Posterior cingulate gyrus (tissue), 11 donors: ENCODE results near the gene TMOD2.

ENCODE experiments used
- DNase-seq, 10 donors: peaks; one replicate each; pipeline versions ENCODE4 v3.0.0 to v3.0.0-alpha.2; 2020 to 2021; ENCODE audit warnings: mixed read lengths in 3 of 10
- intact Hi-C: fragments of 100-400 bp; cut with DNase I; formaldehyde crosslinking; loops from one replicate; pipeline ENCODE4 v1.15.1; 2023

The TMOD2 gene

GRCh38 chr15:51846066-51846462 is 94.7 kb downstream of the TMOD2 start:
- intact Hi-C loops: no loop called here
- no peak for DNase-seq

DNA sequence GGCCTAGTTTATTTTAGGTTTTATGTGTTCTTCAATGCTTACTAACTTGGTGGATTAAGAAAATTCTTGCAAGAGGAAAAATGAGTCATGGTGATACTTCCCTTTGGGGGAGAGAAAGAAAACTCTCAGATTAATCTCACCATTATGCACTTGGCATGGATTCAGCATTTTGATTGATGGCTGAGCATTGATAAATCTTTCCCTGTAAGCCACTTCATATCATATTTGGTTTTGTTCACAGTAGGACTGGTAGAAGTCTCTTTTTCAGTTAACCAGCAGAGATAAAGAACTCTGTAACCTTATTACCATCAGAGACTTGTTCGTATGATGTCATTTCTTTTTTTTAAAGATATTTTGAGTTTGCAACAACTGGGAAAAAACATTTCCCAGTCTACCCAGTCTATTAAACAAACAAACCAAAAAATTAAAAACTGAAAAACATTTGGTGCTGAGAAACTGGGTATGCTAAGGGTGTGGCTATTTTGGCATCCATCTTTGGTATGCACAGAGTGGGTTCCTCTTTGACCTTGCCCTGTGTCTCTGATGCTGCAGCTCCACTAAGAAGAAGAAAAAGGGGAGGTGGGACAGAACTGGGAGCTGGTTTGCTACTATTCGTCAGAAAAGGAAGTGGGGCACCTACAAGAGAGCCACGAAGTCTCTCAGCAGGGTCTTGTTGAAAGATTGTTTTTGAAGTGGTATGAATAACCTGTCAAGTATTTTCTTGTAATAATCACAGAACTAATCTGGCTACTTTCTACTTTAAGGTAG is 95.2 kb downstream of the TMOD2 start:
- no peak for DNase-seq
- intact Hi-C loops: no loop called here

- intact Hi-C loops: no loop called here
These were observed 97.4 kb downstream of the TMOD2 start for GRCh38 chr15:51848811-51849210.

DNA sequence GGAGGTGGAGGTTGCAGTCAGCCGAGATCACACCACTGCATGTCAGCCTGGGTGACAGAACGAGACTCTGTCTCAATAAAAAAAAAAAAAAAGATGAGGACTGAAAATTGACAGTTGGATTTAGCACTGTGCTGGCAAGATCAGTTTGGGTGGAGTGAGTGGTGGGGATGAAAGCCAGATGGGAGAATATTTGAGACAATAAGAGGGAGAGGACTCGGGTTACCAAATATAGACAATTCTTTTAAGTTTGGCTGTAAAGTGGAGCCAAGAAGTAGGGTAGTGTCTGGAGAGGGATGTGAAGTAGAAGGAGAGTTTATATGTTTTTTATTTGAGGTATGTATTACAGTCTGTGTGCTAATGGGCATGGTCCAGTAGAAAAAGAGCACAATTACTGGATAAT is 98.5 kb downstream of the TMOD2 start:
- intact Hi-C loops: no loop called here
- no peak for DNase-seq

More at GRCh38 chr15:51848811-51849210, 97.4 kb downstream of the TMOD2 start:
- DNase-seq: no peak

GRCh38 chr15:51853998-51854397 is 102.6 kb downstream of the TMOD2 start:
- intact Hi-C loops: no loop called here
- DNase-seq: no peak

DNA sequence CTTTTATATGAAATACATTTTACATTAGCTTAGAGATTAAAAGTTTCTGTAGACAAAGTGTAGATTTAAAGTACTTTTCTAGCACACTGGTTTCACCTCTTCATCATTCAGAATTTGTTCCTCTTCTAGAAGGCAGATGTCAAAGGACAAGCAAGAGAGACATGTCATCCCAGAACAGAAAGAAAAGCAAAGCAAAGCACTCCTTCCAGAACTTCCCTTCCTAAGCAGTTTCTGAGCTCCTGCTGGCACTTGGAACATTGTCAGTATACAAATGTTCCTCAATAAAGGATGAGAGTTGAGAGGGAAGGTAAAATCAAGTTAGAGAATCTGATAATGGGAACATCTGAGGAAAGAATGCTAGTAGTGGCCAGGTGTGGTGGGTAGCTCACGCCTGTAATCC is 104.2 kb downstream of the TMOD2 start:
- intact Hi-C loops: no loop called here

DNA sequence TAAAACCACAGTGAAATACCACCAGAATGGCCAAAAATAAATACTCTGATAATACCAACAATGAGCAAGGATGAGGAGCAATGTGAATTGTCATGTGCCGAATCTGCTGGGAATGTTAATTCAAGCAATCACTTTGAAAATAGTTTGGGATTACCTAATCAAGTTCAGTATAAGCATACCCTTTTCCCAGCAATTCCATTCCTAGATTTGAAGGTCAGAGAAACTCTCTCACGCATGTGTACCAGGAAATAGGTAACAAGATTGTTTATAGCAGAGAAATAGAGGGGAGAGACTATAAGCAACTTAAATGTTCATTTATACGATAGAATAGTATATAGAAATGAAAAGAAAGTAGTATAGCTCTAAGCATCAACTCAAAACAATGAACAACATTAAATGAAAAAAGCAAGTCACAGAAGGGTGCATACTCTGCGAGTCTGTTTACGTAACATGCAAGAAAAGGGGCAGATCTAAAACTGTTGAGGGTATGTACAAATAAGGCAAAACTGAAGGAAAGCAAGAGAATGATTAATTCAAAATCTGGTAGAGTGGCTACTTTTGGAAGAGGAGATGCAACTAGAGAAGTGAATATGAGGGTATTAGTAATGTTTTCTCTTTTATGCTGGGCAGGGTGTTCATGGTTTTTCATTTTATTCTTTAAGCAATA is 105.5 kb downstream of the TMOD2 start:
- intact Hi-C loops: no loop called here
- no peak for DNase-seq

More for the DNA sequence above, 104.2 kb downstream of the TMOD2 start:
- DNase-seq: no peak

- DNase-seq: no peak
- intact Hi-C loops: no loop called here
These were observed 110.4 kb downstream of the TMOD2 start for GRCh38 chr15:51861557-51862359.

- intact Hi-C loops: no loop called here
- no peak for DNase-seq
These were observed 111.7 kb downstream of the TMOD2 start for GRCh38 chr15:51863131-51863530.

- intact Hi-C loops: no loop called here
- no peak for DNase-seq
These were observed 113.1 kb downstream of the TMOD2 start for GRCh38 chr15:51864408-51865056.

- intact Hi-C loops: no loop called here
These were observed 113.9 kb downstream of the TMOD2 start for GRCh38 chr15:51865317-51865716.

More at GRCh38 chr15:51865317-51865716, 113.9 kb downstream of the TMOD2 start:
- no peak for DNase-seq
